HG03442 (cell line): ENCODE measurements around the gene PDE11A.

ENCODE experiments used
- ATAC-seq: cut with Tn5 transposase; IDR thresholded peaks from one replicate; pipeline ENCODE4 v1.9.1; 2021; ENCODE audit warnings: mild to moderate bottlenecking, moderate library complexity; ENCODE audit not compliant: unreplicated experiment

The PDE11A gene

DNA sequence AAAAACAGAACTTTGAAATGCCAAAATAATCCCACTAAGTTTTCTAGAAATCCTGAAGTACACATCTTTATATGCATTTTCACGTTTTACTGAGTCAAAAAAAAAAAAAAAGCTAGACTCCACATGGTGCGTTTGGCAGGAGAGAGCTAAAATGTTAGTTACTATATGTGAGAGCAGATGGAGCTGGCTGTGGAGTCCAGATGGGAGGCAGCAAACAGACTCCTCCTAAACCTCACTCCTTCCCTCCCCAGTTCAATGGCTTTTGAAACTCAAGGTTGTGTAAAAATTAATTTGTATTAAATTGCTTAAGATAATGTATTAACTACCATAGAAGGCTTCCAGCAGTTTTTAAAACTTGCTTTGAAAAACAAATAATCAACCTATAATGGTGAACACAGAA, 431.2 kb downstream of the PDE11A start:
- no peak for ATAC-seq

DNA sequence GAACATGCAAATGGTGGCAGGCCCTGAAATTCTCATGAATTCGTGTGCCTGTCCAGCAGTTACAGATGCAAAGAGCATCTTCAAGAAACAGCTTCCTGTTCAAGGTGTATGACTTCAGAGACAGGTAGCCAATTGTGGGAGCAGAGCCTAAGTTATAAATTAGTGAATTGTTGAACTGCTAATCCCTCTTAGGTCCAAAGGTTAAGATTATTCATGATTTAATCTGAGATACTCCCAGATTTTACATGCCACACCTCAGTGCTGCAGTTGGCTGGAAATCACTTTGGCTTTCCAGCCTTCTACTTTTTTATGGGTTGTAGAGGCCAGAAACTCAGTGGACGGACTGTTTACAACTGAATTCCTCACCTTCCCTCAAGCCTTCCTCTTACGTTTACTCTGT, 432.2 kb downstream of the PDE11A start:
- ATAC-seq = no peak

DNA sequence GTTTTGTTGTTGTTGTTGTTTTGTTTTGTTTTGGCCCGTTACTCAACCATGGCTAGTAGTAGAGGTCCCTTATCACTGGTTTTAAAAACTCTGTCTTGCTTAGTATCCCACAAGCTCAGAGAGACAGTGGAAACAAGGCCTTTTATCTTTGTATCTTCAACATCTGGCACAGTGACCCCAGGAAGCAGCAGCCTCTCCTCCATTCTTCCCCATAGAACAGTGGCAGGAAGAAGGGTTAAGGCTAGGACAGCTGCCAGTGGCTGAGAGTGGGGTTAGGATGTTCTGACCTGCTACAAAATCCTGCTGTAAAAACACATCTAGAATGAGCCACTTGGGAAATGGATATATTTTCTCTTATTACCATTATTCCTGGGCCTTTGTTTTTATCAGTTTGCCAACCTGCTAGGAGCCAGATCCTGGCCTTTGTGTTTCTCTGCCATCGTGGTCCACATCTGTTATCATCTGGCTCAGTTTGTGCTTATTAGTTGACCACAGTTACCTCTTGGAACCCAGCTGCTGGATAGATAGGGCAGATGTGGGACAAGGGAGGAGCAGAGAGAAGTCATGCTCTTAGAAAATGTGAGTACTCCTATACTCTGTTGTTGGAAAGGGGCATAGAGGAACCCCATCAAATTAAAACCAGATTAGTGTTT, 433.2 kb downstream of the PDE11A start:
- ATAC-seq = no peak

DNA sequence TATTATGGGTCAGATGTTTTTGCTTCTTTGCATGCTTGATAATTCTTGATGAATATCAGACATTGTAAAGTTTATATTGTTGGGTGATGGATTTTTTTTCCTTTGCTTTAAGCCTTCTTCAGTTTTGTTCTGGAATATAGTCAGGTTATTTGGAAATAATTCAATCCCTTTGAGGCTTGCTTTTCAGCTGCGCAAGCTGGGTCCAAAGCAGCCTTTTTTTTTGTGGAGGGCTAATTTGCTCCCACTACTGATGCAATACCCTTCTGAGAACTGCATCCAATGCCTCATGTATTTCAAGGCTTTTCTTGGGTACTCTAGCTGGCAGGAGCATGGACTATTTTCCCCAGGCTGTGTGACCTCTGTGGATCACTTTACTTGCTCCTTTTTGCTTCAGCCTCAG, 434.1 kb downstream of the PDE11A start:
- ATAC-seq = no peak

DNA sequence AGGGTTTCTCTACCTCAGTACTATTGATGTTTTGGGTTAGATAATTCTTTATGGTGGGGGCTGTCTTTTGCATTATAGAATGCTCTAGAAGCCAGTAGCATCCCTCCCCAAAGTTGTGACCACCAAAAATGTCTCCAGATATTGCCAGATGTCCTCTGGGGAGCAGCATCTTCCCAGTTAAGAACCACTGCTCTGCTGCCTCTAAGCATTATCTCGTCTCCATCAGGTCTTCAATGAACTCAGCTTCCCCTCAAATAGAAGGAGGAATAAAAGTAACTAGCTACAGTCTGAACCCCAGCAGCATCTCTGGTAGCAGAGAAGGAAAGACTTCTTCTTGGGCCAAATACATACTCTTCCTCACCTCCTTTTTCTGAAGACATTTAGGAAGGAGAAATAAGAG, 435.9 kb downstream of the PDE11A start:
- ATAC-seq = no peak

DNA sequence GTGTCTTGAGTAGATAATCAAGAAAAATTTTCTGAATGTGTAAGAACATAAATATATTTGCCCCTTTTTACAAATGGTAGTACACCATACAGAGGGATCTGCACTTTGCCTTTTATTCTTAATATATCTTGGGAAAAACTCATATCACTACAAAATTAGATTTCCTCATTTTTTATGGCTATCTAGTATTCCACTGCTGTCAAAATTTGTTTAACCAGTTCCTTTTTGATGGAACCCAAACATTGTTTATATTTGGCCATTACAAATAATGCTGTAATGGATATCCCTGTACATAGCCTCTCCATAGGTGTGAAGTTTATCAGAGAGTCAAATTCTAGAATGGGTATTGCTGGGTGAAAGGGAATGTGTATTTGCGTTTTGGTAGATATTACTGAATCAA, 436.9 kb downstream of the PDE11A start:
- no peak for ATAC-seq

DNA sequence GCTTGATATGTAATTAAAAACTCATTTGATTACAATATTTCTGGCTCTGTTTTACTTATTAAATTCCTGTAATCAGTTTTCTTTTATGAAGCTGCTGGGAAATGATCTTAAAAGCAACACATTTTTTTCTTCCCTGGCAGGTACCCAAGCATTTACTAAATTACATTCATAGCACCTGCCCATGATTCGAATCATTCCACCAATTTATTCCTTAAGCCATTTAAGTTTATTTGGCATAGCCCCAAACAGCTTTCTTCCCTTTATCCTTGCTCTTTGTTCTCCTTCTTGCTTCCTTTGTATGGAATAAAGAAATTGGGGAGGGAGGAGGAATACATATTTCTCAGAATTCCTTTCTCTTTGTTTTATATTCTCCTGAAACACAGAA, 438.7 kb downstream of the PDE11A start:
- no peak for ATAC-seq

DNA sequence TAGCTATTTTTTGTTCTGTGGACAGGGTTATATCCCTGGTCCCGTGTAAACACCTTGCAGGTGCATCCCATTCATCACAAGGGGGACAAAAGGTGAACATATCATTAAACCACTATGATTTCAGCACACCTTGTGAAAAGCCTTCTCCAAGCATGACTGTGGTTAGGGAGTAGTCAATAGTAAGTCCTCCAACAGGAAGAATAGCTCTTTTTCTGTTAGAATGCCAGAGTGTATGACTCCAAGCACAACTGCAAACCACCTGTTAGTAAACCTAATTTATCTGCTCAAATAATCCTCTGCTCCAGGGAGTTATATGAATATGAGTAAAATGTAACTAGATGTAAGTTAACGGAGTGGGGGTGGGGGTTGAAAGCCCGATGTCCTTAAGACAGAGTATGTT, 439.5 kb downstream of the PDE11A start:
- no peak for ATAC-seq

DNA sequence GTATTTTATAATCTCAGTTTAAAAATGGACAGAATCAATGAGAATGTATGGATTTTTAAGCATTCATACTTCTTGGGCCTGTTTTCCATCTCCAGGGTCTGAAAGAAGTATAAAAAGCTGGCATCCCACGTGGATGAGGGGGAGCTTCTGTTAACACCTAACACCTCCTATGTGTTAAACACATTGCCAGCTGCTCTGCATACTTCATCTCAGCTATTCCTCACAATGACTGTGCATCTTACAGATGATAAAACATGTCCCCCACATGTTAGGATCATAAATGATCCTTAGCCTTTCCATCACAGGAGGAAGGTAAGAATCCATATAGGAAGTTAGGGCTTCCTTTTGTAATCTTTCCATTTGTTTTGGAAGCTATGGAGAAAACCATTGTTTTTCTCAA, 440.9 kb downstream of the PDE11A start:
- no peak for ATAC-seq

DNA sequence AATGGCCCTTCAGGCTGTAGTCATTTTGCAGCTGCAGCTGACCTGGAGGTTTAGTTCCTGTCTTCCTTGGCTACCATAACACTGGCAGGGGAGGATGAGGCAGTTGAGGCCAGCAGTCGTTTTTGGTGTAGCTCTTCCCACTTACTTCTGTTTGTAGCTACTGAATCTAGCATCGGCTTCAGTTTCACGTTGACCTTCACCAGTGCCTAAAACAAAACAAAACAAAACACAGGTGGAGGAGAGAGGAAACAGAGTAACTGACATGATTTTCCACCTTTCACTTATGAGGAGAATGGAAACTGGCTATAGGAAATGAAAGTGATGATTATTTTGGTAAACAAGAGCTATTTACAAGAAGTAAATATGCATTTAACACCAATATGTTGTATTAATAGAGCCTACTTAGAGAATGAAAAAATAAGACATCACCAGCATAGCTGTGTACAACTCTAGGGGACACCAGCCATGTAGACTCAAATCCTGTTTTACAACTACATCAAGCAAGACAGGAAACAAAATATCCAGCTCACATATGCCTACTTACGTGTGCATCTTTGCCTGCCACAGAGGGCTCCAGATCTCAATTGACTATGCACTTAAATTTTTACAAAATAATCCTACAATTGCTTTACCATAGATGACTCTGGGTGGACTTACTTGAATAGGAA, 443.1 kb downstream of the PDE11A start:
- ATAC-seq = peak; percentile 48

DNA sequence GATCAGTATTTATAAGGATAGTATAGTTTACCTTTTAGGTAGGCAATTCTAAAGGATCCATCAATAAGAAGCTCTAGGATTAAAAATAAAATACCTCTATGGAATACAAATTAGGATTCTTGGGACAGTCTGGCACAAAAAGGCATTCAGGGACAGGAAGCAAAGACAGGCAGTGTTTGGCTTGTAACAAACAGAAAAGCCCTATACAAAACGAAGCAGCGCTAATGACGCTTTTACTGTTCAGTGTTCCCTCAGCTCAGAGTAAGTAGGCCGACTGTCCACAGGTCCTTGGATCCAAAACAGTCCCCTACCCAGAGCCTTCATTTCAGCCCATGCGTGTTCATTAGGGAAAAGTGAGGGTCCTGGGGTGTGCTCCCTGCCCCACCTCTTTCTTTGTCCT, 443.7 kb downstream of the PDE11A start:
- no peak for ATAC-seq

DNA sequence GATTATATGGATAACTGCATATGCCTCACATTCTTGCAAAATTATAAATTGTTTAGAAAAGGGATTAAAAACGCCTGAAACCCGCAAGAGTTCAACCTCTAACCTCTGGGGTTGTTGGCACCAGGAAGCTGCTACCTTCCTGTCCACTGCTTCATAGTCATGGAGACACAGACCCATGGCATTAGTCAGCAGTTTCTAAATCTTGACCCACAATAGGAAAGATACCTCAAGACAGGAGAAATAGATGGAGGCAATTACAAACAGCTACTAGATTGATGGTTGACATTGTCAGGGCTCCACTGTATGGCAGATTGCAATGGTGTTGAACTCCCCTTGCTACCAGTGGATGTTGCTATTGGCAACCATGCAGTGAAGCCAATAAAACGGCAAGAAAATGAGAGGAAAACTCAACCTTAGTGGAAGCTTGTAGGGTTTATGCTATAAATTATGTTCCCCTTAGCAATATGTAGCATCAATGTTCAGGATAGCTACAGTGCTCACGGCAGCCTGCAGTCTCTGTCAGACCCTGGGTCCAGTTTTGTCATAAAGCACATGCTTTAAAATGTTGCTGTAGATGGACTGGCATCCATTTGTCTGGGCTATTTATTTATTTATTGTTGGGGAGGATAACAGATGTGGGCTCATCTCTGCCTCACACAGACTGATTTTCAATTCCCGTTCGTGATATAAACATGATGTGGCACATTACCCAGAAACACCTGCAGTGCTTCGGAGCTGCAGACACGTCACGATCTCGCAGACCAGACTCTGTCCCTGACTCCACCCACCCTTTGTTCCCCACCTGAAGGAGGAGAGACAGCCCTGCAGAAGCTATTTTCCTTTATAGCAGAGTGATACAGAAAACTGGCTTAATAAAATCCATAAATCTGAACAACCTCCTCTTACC, 446.6 kb downstream of the PDE11A start:
- ATAC-seq = no peak

DNA sequence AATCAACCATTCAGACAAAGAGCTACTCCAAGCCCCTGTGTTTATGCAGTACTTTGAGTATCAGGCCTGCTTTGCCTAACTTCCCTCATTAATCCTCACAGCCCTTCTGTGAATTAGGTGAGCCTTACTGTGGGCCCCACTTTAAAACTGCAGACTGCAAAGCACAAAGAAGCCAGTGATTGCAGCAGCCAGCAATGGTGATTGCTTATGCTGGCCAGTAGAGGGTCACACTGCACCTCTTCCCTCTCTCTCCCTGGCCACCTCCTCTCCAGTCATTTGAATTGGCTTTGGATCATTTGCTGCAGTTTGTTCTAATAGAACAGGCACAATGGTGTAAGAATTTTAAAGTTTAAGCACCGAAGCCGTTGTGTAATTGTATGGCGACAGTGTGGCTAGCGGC, 450.1 kb downstream of the PDE11A start:
- no peak for ATAC-seq

DNA sequence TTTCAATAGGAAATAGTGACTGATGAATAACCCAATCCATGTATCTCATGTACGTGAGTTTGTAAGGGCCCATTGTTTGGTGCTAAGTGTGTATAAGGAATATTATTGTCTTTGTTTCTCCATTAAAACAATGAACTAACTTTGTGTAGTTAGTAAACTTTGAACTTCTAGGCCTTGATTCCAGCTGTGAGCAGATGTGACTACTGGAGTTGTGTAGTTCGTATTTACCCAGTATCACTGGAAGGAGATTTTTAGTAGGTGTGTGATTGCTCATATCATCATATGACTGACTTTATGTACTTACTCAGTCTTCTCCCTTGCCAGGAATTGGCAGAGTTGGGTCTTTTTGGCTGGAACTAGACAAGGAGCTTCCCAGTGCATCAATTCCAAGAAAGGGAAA, 452.6 kb downstream of the PDE11A start:
- ATAC-seq = no peak

DNA sequence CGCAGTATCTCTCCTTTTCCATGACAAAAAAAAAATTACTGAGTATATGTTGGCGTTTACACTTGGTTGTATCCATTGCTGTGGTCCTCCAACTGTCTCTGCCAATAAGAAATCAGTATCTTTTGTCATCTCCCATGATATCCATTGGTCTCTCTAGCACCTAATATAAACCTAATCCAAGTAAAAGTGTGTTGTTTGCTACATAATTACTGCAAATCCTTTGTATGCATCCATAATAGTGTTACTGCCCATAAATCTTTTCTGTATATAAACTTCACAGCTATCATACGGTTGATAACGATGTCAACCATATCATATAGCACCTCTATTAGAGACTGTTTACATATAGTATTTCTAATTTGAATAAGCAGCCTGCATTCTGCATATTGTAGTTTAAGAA, 453.1 kb downstream of the PDE11A start:
- ATAC-seq = no peak

DNA sequence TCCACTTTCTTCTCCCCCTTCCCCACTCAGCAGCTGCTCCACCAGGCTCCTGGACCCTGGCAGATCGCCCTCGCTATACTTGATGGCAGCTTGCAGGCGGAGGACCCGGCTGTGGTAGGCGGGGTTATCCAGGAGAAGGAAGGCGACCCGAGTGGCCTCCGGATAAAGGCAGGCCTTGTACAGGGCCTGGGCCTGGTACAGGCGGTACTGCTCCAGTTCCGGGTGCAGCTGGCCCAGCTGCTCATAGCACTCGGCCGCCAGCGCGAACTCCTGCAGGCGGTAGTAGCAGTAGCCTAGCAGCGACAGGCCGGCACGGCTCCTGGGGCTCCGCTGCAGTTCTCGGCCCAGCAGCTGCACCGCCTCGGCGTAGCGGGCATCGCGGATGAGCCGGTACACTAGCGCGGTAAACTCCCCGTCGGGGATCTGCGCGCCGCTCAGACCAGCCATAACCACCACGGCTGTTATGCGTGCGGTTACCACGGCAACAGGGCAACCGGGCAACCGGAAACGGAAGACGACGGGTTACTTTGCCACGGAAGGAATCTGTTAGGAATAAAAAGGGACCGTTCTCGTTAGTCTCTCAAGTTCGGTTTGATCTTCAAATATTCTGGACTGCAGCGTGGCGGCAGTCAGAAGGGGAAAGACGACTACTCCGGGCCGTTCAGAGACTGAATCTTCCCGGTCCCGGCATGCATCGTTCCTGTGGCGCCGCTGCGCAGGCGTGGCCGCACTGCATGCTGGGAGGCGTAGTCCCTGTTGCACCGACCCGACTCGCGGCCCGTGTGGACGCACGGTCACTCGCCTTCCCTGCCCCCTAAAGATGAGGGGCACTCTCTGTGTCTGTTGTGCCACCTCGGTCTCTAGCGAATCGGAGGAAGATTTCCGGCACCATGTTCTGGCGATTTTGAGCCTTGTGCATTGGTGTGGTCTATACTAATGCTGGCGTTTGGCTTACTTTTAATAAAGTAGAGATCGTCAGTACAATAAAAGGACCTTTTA, 454.0 kb downstream of the PDE11A start:
- ATAC-seq = peak; percentile 97

DNA sequence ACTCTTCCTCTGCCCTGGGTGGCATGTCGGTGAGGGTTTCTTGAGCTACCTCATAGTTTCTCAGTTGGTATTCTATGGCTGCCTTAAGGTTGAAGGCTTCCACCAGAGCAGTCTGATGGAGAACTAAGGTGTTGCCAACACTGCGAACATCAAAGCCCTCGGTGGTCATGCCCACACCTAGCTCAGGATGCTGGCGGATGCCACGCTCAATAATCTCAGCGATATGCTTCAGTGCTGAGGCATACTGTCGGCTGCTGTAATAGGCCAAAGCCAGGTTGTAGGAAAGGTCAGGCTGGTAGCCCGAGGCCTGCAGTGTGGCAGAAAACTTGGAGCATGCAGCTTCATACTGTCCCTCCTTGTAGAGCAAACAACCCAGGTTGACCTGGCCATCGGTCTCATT, 454.7 kb downstream of the PDE11A start:
- ATAC-seq = no peak

DNA sequence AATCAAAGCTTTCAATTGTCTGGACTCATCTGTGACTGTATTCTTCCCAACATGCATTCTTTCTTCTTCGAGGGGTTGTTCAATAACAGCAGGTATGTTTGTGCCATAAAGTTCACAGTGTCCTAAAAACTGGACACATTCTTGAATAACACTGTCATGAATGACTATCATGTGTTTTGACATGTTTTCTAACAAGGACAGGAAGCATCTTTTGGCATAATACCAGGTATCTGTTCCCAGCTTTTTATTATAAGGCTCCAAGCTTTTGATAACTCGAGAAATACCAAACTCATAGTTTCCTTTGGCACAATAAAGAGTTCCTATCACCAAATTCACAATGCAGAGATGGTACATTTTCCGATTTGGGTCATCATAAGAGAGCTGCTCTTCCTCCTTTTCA, 455.8 kb downstream of the PDE11A start:
- ATAC-seq = no peak

DNA sequence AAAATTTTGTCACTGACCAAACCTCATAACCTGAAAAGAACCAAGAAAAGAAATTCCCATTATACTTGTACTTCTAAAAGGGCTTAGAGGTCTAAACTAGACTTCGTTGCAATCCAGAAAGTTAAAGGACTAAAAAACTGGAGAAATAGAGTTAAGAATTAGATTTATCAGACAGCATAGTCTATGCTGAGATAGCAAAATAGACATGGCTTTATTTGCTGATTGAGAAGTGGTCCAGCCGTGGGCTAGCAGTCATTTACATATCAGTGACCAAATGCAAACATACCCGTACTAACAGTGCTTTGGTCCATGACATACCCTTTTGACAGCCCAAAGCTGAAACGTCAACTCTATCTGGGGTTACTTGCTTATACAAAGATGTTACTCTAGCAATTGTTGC, 456.5 kb downstream of the PDE11A start:
- no peak for ATAC-seq

DNA sequence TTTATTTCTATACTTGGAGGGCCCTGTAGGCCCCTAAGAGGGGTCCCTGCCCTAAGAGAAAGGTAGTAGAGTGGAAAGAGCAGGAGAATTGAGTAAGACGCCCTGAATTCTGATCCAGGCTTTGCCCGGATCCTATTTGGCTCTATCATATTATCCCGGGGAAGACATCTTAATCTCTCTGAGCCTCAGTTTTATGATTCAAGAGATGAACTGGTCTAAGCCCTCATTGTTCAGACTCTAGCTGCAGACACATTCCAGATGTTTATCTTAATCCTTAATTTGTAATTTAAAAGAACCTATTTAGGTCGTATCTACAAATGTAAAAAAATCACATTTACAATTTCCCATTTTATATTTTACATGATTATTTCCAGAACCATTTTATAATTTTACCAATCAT, 459.9 kb downstream of the PDE11A start:
- no peak for ATAC-seq
